HCT116 (cell line): Measurements from ENCODE around the gene OLFML3. TPM values are rescaled to one million over a fixed set of nuclear protein-coding genes. Genes with fewer than 3 reads are reported as not detected.

Source experiments
- ATAC-seq: fragments of 200-7000 bp; cut with Tn5 transposase; 2 replicates; pipeline ENCODE4 v1.9.1; 2020; ENCODE audit warnings: mild to moderate bottlenecking, moderate library complexity
- BruUV-seq: library from RNA; stranded (reverse); fragments of 400-500 nt; replicated peaks from 2 replicates; lab custom pipeline; 2021; lab: Mats Ljungman, UMichigan
- CTCF ChIA-PET: fragments of 300-600 bp; sonication (Branson Sonifier 250); formaldehyde crosslinking; loops from one replicate; lab custom pipeline; 2021; ENCODE audit warnings: antibody characterized with exemption; lab: Charles Lee
- POLR2A ChIA-PET: fragments of 300-600, 350-600 bp; sonication (Branson Sonifier 250); formaldehyde crosslinking; loops from one replicate; lab custom pipeline; 2021; ENCODE audit warnings: antibody characterized with exemption; lab: Charles Lee
- RAD21 ChIA-PET, 2 experiments: fragments of 300-600 bp; sonication (Branson Sonifier 250); formaldehyde crosslinking; loops; one replicate each; lab custom pipeline; 2023; ENCODE audit warnings: low total read pairs in 2 of 2; ENCODE audit not compliant: uncharacterized antibody in 2 of 2, unreplicated experiment in 2 of 2, low non-redundant PET in 1 of 2; lab: Charles Lee
- DNase-seq: peaks from one replicate; pipeline ENCODE4 v3.0.0-alpha.2; 2010; ENCODE audit warnings: low read depth, low spot score
- H2AFZ ChIP-seq: fragments of 200-600 bp; shearing (Covaris generic), sonication (generic); 2 replicates; pipeline ENCODE4 v1.6.1; 2017; ENCODE audit warnings: low read depth, mixed run types, mixed read lengths, antibody characterized with exemption, low read length; ENCODE audit not compliant: poor library complexity, severe bottlenecking
- H3K27ac ChIP-seq: 2 replicates; pipeline ENCODE4 v1.5.1; 2012; ENCODE audit warnings: low read depth, low read length
- H3K27me3 ChIP-seq: fragments of 200-600 bp; sonication (generic); 2 replicates; pipeline ENCODE4 v1.6.1; 2016; ENCODE audit warnings: mixed run types, low read length, mixed read lengths; ENCODE audit not compliant: insufficient read depth
- H3K36me3 ChIP-seq, 2 experiments: fragments of 200-500 bp in 1 of 2; fragments of 200-600 bp in 1 of 2; sonication (Bioruptor generic) in 1 of 2; sonication (generic) in 1 of 2; 2 replicates each; pipeline versions ENCODE4 v1.5.1 to v1.6.1; 2014 to 2016; ENCODE audit warnings: low read length in 2 of 2, inconsistent platforms in 1 of 2, mixed read lengths in 1 of 2, mixed run types in 1 of 2; ENCODE audit not compliant: insufficient read depth in 2 of 2, control insufficient read depth in 1 of 2
- H3K4me1 ChIP-seq, 2 experiments: fragments of 200-600 bp in 1 of 2; sonication (generic) in 1 of 2; 2 replicates each; pipeline versions ENCODE4 v1.5.1 to v1.6.1; 2012 to 2017; ENCODE audit warnings: low read length in 2 of 2, inconsistent platforms in 1 of 2, mild to moderate bottlenecking in 1 of 2, mixed read lengths in 1 of 2, mixed run types in 1 of 2, moderate library complexity in 1 of 2; ENCODE audit not compliant: insufficient read depth in 2 of 2, control insufficient read depth in 1 of 2
- H3K4me2 ChIP-seq: fragments of 200-600 bp; sonication (generic); 2 replicates; pipeline ENCODE4 v1.6.1; 2017; ENCODE audit warnings: mixed run types, low read length, mixed read lengths
- H3K4me3 ChIP-seq, 2 experiments: fragments of 200-600 bp in 1 of 2; sonication (generic) in 1 of 2; replicated peaks in 1 of 2; 2 replicates each; pipeline ENCODE4 v1.5.1; 2011 to 2016; ENCODE audit warnings: low read length in 2 of 2, control low read depth in 1 of 2, low read depth in 1 of 2, mild to moderate bottlenecking in 1 of 2, mixed read lengths in 1 of 2, mixed run types in 1 of 2
- H3K79me2 ChIP-seq: fragments of 200-600 bp; sonication (generic); 2 replicates; pipeline ENCODE4 v1.6.1; 2017; ENCODE audit warnings: mild to moderate bottlenecking, mixed run types, low read length, moderate library complexity, mixed read lengths; ENCODE audit not compliant: insufficient read depth
- H3K9ac ChIP-seq: fragments of 200-600 bp; sonication (generic); 2 replicates; pipeline ENCODE4 v1.6.1; 2016; ENCODE audit warnings: low read length, mixed read lengths
- H3K9me2 ChIP-seq: fragments of 200-600 bp; sonication (generic), shearing (Covaris generic); 2 replicates; pipeline ENCODE4 v1.6.1; 2017; ENCODE audit warnings: mixed run types, mild to moderate bottlenecking, moderate library complexity; ENCODE audit not compliant: insufficient read depth
- H3K9me3 ChIP-seq, 2 experiments: fragments of 200-500 bp in 1 of 2; fragments of 200-600 bp in 1 of 2; sonication (Bioruptor generic) in 1 of 2; sonication (generic) in 1 of 2; 2 replicates each; pipeline ENCODE4 v1.6.1; 2014 to 2017; ENCODE audit warnings: low read length in 2 of 2, mixed read lengths in 2 of 2, inconsistent platforms in 1 of 2, low read depth in 1 of 2, mild to moderate bottlenecking in 1 of 2, mixed run types in 1 of 2, moderate library complexity in 1 of 2; ENCODE audit not compliant: control insufficient read depth in 1 of 2, insufficient read depth in 1 of 2
- H4K20me1 ChIP-seq: fragments of 200-600 bp; sonication (generic), shearing (Covaris generic); 2 replicates; pipeline ENCODE4 v1.6.1; 2017; ENCODE audit warnings: mixed run types, mild to moderate bottlenecking, moderate library complexity; ENCODE audit not compliant: insufficient read depth
- EZH2phosphoT487 ChIP-seq: fragments of 200-600 bp; IDR thresholded peaks from 2 replicates; pipeline ENCODE4 v1.6.1; 2018; ENCODE audit warnings: antibody characterized with exemption, borderline replicate concordance
- FOSL1 ChIP-seq: IDR thresholded peaks from 2 replicates; pipeline ENCODE4 v1.6.1; 2012; ENCODE audit warnings: low read depth
- RAD21 ChIP-seq: IDR thresholded peaks from 2 replicates; pipeline ENCODE4 v1.6.1; 2012; ENCODE audit warnings: low read depth, mild to moderate bottlenecking
- SP1 ChIP-seq: IDR thresholded peaks from 2 replicates; pipeline ENCODE4 v1.6.1; 2012; ENCODE audit warnings: low read depth
- ZNF274 ChIP-seq: fragments of 200-500 bp; sonication (Bioruptor generic); IDR thresholded peaks from 2 replicates; pipeline ENCODE4 v1.6.1; 2014; ENCODE audit warnings: mild to moderate bottlenecking, low read depth, low read length, inconsistent platforms
- intact Hi-C: fragments of 100-400 bp; cut with micrococcal nuclease; formaldehyde crosslinking; loops from 2 replicates; pipeline ENCODE4 v1.10.0; 2022
- total RNA-seq: library from RNA; stranded (reverse); gene quantifications from one replicate; pipeline ENCODE4 v1.2.1, GENCODE V29; 2021; ENCODE audit not compliant: unreplicated experiment
- TF ChIP-seq, protein P1 (sequence below), 3 experiments: fragments of 200-600 bp in 1 of 3; sonication (generic) in 1 of 3; IDR thresholded peaks in 2 of 3; conservative IDR thresholded peaks in 1 of 3; 2 replicates each; pipeline ENCODE4 v1.5.1; 2012 to 2017; ENCODE audit warnings: low read depth in 2 of 3, low read length in 2 of 3, antibody characterized with exemption in 1 of 3, borderline replicate concordance in 1 of 3, control low read depth in 1 of 3, mild to moderate bottlenecking in 1 of 3, mixed read lengths in 1 of 3, mixed run types in 1 of 3, moderate library complexity in 1 of 3; ENCODE audit not compliant: insufficient read depth in 1 of 3
- TF ChIP-seq, protein P2 (sequence below): IDR thresholded peaks from 2 replicates; pipeline ENCODE4 v1.6.1; 2011; ENCODE audit warnings: mild to moderate bottlenecking, low read length, moderate library complexity; ENCODE audit not compliant: insufficient replicate concordance; ENCODE audit errors: extremely low read depth

OLFML3 gene
- total RNA-seq, 1 experiment from 2014 or later = 0.25 TPM

DNA sequence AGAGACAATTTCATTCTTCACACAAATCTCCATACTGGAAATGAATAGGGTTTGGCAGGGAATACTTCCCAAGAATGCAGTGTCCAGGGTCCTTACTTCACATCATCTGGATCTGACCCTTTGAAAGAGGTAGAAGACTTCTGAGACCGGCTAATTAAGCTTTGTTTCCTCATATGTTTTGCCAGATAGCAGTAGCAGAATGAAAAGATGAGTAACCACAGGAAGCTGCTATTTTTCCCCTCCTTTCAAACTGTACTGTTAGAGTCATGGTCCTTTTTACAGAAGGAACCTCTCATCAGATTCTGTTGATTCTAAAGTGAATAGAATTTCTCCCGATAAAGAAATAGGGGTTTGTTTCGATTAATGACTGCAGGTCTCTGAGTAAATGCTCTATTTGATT, 1.4 kb upstream of the OLFML3 start:
- Histone ChIP-seq H3K9ac (no peak overlapping the region), H3K9me2 (no peaks in the 10 kb centered on the region), H4K20me1 (no peaks in the 10 kb centered on the region), H3K36me3 (peaks cover 6 to 13% of the 10 kb centered on the region in 2 experiments; a peak in 2 of 4 replicates), H3K4me2 (no peak overlapping the region), H2AFZ (no peak overlapping the region), H3K4me3 (no peak overlapping the region), H3K27ac (no peak overlapping the region), H3K27me3 (no peaks in the 10 kb centered on the region), H3K9me3 (no peaks in the 10 kb centered on the region), H3K79me2 (no peaks in the 10 kb centered on the region), H3K4me1 (peaks cover 5 to 10% of the 10 kb centered on the region in 2 experiments; a peak in 3 of 4 replicates)
- intact Hi-C loops = loop anchor here (1.0 to 10.0 kb wide), 8 partner anchors 239 to 1137 kb away; no protein-coding TSS in a partner anchor
- POLR2A ChIA-PET = no interaction called here
- no peak for ATAC-seq
- RAD21 ChIA-PET = interaction anchor here in 1 of 2 experiments (2.1 kb wide), 1 partner anchor 305 kb away, joined by 7 read pairs; no protein-coding TSS in a partner anchor
- BruUV-seq = no TSS peak
- CTCF ChIA-PET = interaction anchor here (1.0 to 6.3 kb wide), 7 partner anchors 12 to 1262 kb away, joined by 3 to 87 read pairs (median 3); partner anchors contain the start of gene PPM1J
- no peak for DNase-seq
- TF ChIP-seq ZNF274 (no peak), RAD21 (no peak), FOSL1 (no peak), EZH2phosphoT487 (no peak), SP1 (no peak)
- TF ChIP-seq, protein P1, sequence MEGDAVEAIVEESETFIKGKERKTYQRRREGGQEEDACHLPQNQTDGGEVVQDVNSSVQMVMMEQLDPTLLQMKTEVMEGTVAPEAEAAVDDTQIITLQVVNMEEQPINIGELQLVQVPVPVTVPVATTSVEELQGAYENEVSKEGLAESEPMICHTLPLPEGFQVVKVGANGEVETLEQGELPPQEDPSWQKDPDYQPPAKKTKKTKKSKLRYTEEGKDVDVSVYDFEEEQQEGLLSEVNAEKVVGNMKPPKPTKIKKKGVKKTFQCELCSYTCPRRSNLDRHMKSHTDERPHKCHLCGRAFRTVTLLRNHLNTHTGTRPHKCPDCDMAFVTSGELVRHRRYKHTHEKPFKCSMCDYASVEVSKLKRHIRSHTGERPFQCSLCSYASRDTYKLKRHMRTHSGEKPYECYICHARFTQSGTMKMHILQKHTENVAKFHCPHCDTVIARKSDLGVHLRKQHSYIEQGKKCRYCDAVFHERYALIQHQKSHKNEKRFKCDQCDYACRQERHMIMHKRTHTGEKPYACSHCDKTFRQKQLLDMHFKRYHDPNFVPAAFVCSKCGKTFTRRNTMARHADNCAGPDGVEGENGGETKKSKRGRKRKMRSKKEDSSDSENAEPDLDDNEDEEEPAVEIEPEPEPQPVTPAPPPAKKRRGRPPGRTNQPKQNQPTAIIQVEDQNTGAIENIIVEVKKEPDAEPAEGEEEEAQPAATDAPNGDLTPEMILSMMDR (IDR thresholded peaks at IDR 0.05 in 2 of 3, conservative IDR thresholded peaks at IDR 0.05 in 1 of 3; ENCODE audit: borderline replicate concordance in 1 of 3, insufficient read depth in 1 of 3, low read depth in 2 of 3, low read length in 2 of 3) = no peak
- TF ChIP-seq, protein P2, sequence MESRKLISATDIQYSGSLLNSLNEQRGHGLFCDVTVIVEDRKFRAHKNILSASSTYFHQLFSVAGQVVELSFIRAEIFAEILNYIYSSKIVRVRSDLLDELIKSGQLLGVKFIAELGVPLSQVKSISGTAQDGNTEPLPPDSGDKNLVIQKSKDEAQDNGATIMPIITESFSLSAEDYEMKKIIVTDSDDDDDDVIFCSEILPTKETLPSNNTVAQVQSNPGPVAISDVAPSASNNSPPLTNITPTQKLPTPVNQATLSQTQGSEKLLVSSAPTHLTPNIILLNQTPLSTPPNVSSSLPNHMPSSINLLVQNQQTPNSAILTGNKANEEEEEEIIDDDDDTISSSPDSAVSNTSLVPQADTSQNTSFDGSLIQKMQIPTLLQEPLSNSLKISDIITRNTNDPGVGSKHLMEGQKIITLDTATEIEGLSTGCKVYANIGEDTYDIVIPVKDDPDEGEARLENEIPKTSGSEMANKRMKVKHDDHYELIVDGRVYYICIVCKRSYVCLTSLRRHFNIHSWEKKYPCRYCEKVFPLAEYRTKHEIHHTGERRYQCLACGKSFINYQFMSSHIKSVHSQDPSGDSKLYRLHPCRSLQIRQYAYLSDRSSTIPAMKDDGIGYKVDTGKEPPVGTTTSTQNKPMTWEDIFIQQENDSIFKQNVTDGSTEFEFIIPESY = no peak
